Measurements from ENCODE around the gene VSIR.
A peak's percentile ranks its signal among the peaks of the same experiment; 100 is the strongest.

Gene VSIR

DNA sequence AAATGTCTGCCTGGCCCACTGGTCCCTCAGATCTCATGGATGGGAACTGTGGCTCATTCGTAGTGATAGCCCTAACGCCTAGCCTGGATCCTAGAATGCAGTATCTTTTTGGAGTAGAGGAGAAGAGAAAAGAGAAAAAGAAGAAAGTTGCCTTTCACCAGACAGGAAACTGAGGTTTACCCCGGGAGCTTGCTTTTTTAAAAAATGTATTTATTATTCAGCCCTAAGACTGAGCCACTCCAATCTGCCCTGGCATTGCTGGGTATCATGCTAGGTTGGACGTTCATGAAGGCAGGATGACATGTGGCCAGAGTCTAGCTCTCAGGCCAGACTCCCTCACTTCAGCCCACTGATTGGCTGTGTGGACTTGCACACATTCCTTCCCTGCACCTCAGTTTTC, 32.3 kb downstream of the VSIR start:
- DNase-seq (ENCODE audit: low read depth) = no peak
- no peak overlapping the region for H3K4me3 ChIP-seq (ENCODE audit: low read depth, low read length)
- no peak for TF ChIP-seq CTCF (conservative IDR thresholded peaks at IDR 0.05; ENCODE audit: low read depth, low read length)

- TF ChIP-seq CTCF (conservative IDR thresholded peaks at IDR 0.05; ENCODE audit: low read depth, low read length) = no peak
- DNase-seq (ENCODE audit: low read depth) = peak; percentile 61
- no peak overlapping the region for H3K4me3 ChIP-seq (ENCODE audit: low read depth, low read length)
Observed at GRCh38 chr10:71740069-71740653, 33.2 kb downstream of the VSIR start.

DNA sequence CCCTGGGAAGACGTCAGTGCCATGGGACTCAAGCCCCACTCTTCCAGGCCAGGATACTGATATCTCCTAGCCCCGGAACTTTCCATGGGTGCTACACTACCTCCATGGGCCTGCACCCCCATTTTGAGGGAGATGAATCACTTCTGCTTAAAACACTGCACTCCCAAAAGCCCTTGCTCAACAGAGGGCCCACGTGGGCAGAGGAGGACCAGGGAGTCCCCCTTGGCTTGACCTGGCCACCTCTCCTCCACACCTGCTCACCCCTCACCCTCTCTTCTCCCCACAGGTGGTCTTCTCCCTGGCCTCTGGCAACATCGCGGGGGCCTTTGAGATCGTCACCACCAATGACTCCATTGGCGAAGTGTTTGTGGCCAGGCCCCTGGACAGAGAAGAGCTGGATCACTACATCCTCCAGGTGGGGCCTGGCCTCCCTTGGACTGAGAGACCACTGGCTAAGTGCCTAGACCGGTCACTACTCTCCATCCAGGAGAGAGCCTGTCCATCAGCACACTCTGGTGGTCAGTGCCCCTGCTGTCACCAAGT, 33.9 kb downstream of the VSIR start:
- DNase-seq (ENCODE audit: low read depth) = no peak
- no peak overlapping the region for H3K4me3 ChIP-seq (ENCODE audit: low read depth, low read length)
- no peak for TF ChIP-seq CTCF (conservative IDR thresholded peaks at IDR 0.05; ENCODE audit: low read depth, low read length)

DNA sequence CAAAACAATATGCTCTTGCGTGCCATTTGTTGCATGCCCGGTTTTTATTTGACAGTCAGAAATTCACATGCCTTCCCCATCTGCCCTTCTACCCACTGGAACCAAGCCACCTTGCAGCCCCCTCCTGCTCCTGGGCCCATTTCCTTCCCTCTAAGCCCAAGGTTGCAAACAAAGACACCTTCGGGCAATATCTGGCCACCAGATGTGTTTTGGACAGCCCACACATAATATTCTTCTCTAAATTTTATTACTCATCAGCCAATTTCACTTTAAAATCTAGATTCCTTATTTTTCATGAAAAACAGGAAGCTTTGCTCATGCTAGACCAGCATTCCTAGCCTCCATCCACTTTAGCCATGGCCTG, 35.5 kb downstream of the VSIR start:
- DNase-seq (ENCODE audit: low read depth) = no peak
- TF ChIP-seq CTCF (conservative IDR thresholded peaks at IDR 0.05; ENCODE audit: low read depth, low read length) = no peak
- H3K4me3 ChIP-seq (ENCODE audit: low read depth, low read length) = no peak overlapping the region

- no peak for DNase-seq (ENCODE audit: low read depth)
- TF ChIP-seq CTCF (conservative IDR thresholded peaks at IDR 0.05; ENCODE audit: low read depth, low read length) = no peak
- H3K4me3 ChIP-seq (ENCODE audit: low read depth, low read length) = no peak overlapping the region
Observed at GRCh38 chr10:71737001-71737833, 36.1 kb downstream of the VSIR start.

DNA sequence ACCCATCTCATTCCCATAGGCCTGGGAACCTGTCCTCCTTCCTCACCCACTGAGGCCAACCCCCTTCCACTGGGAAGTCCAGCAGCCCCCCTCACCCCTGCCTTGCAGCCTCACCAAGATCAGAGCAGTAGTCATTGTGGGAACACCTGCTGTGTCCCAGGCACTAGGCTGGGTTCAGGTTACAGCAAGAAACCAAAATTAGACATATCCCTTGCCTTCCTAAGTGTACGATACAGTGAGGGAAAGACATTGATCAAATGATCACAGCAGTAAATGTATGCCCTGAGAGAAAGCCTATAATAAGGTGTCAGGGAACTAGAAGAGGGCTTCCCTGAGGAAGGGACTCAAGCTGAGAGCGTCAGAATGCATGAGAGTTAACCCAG, 36.8 kb downstream of the VSIR start:
- no peak overlapping the region for H3K4me3 ChIP-seq (ENCODE audit: low read depth, low read length)
- peak; percentile 32 for DNase-seq (ENCODE audit: low read depth)
- no peak for TF ChIP-seq CTCF (conservative IDR thresholded peaks at IDR 0.05; ENCODE audit: low read depth, low read length)

All from choroid plexus epithelial cell (primary cell).